Keratinocyte (primary cell): Measurements from ENCODE around the gene GFY.

Source experiments
- CTCF ChIP-seq, 3 experiments: IDR thresholded peaks in 1 of 3; conservative IDR thresholded peaks in 1 of 3; optimal IDR thresholded peaks in 1 of 3; 2 replicates in 2 of 3; 3 replicates in 1 of 3; pipeline versions ENCODE3 to v1.5.1; 2011; ENCODE audit warnings: low read length in 3 of 3, mild to moderate bottlenecking in 3 of 3, moderate library complexity in 2 of 3, control low read depth in 1 of 3, inconsistent platforms in 1 of 3; ENCODE audit not compliant: insufficient read depth in 2 of 3; ENCODE audit errors: extremely low read depth in 1 of 3
- EZH2 ChIP-seq: IDR thresholded peaks from one replicate; pipeline ENCODE4 v1.6.1; 2012; ENCODE audit warnings: inconsistent platforms, mild to moderate bottlenecking, low read length, moderate library complexity

GRCh38 chr19:49468199-49468598 is 43.0 kb downstream of the GFY start:
- TF ChIP-seq CTCF (optimal IDR thresholded peaks at IDR 0.05 in 1 of 3, IDR thresholded peaks at IDR 0.05 in 1 of 3, conservative IDR thresholded peaks at IDR 0.05 in 1 of 3; ENCODE audit: extremely low read depth in 1 of 3, insufficient read depth in 2 of 3, low read length in 3 of 3) (peak in 1 of 3 experiments; percentile 30), EZH2 (no peak)
